Right lobe of liver (tissue), 4 donors: Measurements from ENCODE around the gene PLSCR1.

Experiments
- CTCF ChIP-seq, 4 donors: fragments of 200-600 bp in 3 of 4; fragments of 450-650 bp in 1 of 4; IDR thresholded peaks; one replicate each; pipeline versions ENCODE4 v1.5.1 to v1.8.0; 2016 to 2022; ENCODE audit warnings: antibody characterized with exemption in 4 of 4, mild to moderate bottlenecking in 2 of 4
- POLR2A ChIP-seq: fragments of 450-650 bp; IDR thresholded peaks from one replicate; pipeline ENCODE4 v1.6.1; 2017; ENCODE audit warnings: antibody characterized with exemption, mild to moderate bottlenecking
- donor health status: DM: no; HTN: no; CAD: no.
- donor health status: DM: no; HTN: no; CAD: no.
- donor health status: DM: no; HTN: yes; CAD: no.

GRCh38 chr3:146550070-146550615 is 5.7 kb upstream of the PLSCR1 start:
- TF ChIP-seq CTCF (IDR thresholded peaks at IDR 0.05) (no peak), POLR2A (no peak)
